ENCODE data around the gene APLP2. TPM values are rescaled to one million over a fixed set of nuclear protein-coding genes. Genes with fewer than 3 reads are reported as not detected.

APLP2 gene
- total RNA-seq, 1 experiment from 2014 or later, result 210 TPM

- Histone ChIP-seq H3K79me2 (ENCODE audit: insufficient read depth, low read length) (peaks cover 78% of the 10 kb centered on the region), H3K9ac (ENCODE audit: low read length) (no peak overlapping the region), H3K9me2 (ENCODE audit: insufficient read depth) (no peaks in the 10 kb centered on the region), H4K20me1 (ENCODE audit: insufficient read depth) (peaks cover 6% of the 10 kb centered on the region; the same call in 1 of the 2 replicates), H3K4me1 (ENCODE audit: control insufficient read depth in 1 of 2, insufficient read depth in 2 of 2, low read length in 2 of 2) (peaks cover 16 to 39% of the 10 kb centered on the region in 2 experiments), H3K9me3 (ENCODE audit: control insufficient read depth in 1 of 2, insufficient read depth in 1 of 2, low read depth in 1 of 2, low read length in 2 of 2) (no peaks in the 10 kb centered on the region), H2AFZ (ENCODE audit: low read depth, low read length, poor library complexity, severe bottlenecking) (no peak overlapping the region), H3K27me3 (ENCODE audit: insufficient read depth, low read length) (no peaks in the 10 kb centered on the region), H3K27ac (ENCODE audit: low read depth, low read length) (no peak overlapping the region), H3K4me3 (replicated peaks in 1 of 2; ENCODE audit: low read depth in 1 of 2, low read length in 2 of 2) (no peak overlapping the region), H3K4me2 (ENCODE audit: low read length) (no peak overlapping the region), H3K36me3 (ENCODE audit: control insufficient read depth in 1 of 2, insufficient read depth in 2 of 2, low read length in 2 of 2) (no peaks in the 10 kb centered on the region)
- intact Hi-C loops (cut with micrococcal nuclease), result no loop called here
- ChIA-PET POLR2A (no interaction called here), RAD21 (ENCODE audit: low non-redundant PET in 1 of 2, low total read pairs in 2 of 2, uncharacterized antibody in 2 of 2, unreplicated experiment in 2 of 2) (no interaction called here), CTCF (no interaction called here)
- no TSS peak for BruUV-seq (replicated peaks)
- TF ChIP-seq REST (IDR thresholded peaks at IDR 0.05; ENCODE audit: low read depth) (no peak), ZBTB33 (IDR thresholded peaks at IDR 0.05; ENCODE audit: extremely low read depth, insufficient replicate concordance, low read length) (no peak), EZH2 (IDR thresholded peaks at IDR 0.05) (no peak), ATF3 (IDR thresholded peaks at IDR 0.05) (no peak)
- DNase-seq (ENCODE audit: low read depth, low spot score) (no peak), ATAC-seq (no peak)
Observed at GRCh38 chr11:130180491-130180890, 110.8 kb downstream of the APLP2 start.
